Left renal cortex interstitium (tissue), 4 donors: ENCODE data around the gene VAV2. TPM values are rescaled to one million over a fixed set of nuclear protein-coding genes. Genes with fewer than 3 reads are reported as not detected.

Experiments
- DNase-seq, 4 donors: peaks; one replicate each; pipeline ENCODE4 v3.0.0-alpha.2; 2013; ENCODE audit warnings: low read depth in 4 of 4, low spot score in 2 of 4, missing footprints in 1 of 4
- polyA plus RNA-seq, 4 donors: library from polyadenylated mRNA; unstranded; fragments of 120-200 nt; gene quantifications; one replicate each; pipeline ENCODE4 v1.2.1, GENCODE V29; 2013; ENCODE audit not compliant: insufficient read length in 4 of 4

Gene VAV2
- polyA plus RNA-seq, 4 donors, result 32.5 to 48.2 (median 38.4) TPM

- no peak for DNase-seq
Observed at GRCh38 chr9:133880851-133881661, 111.1 kb downstream of the VAV2 start.

GRCh38 chr9:133880136-133880535, 112.0 kb downstream of the VAV2 start:
- no peak for DNase-seq

GRCh38 chr9:133879615-133880014, 112.5 kb downstream of the VAV2 start:
- no peak for DNase-seq

DNA sequence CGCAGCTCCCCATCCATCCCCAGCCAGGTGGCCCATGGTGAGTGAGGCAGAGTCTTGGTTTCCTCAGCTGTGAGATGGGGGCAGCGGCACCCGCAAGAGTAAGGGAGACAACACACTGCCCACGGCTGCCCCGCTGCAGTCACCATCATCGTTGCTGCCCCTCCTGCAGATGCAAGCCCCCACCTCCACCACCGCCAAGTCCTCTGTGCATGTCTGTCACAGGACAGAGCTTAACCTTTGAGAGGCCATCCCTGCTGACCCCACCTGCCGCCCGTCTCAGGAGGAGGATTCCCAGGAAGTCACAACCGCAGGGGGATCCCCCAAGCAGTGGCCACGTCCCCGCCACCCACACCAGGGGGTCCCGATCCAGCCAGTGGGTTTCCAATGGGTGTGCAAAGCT, 113.7 kb downstream of the VAV2 start:
- no peak for DNase-seq

DNA sequence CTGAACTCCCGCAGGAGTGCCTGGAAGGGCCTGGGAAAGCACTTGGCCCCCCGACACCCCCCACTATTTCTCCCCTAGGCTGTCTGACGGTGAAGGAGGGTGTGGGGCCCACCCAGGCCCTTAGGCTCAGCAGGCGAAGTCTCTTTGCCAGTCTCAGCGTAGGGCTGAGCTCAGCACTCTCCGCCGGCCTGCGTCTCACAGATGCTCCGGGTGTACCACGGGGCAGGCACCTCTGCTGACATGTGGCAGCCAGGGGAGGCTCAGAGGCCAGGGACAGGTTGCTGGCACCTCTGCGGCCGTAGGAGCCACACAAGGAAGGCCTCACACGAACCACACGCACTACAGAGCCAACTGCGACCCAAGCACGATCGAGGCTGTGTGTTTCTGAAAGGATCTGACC, 114.2 kb downstream of the VAV2 start:
- DNase-seq, result no peak

- DNase-seq, result no peak
Observed at GRCh38 chr9:133877327-133877726, 114.8 kb downstream of the VAV2 start.

DNA sequence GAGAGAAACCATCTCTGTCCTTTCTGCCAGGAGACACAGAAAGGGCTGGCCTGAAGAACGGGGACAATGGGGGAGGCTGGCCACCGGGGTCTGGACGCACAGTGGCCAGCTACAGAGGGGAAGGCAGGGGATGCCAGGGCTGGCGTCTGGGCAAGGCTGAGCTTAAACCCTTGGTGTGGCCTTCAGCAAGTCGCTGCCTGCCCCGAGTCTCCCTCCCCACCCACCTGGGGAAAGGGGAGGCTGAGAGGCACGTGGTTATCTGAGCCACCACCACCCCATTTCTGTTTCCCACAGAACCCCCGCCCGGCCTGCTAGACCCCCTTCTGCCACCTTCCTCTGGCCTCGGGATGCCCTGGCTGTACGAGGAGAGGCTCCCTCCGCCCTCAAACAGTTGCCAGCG, 115.3 kb downstream of the VAV2 start:
- DNase-seq, result no peak

- DNase-seq, result no peak
Observed at GRCh38 chr9:133876144-133876543, 116.0 kb downstream of the VAV2 start.

GRCh38 chr9:133875131-133875530, 117.0 kb downstream of the VAV2 start:
- no peak for DNase-seq

DNA sequence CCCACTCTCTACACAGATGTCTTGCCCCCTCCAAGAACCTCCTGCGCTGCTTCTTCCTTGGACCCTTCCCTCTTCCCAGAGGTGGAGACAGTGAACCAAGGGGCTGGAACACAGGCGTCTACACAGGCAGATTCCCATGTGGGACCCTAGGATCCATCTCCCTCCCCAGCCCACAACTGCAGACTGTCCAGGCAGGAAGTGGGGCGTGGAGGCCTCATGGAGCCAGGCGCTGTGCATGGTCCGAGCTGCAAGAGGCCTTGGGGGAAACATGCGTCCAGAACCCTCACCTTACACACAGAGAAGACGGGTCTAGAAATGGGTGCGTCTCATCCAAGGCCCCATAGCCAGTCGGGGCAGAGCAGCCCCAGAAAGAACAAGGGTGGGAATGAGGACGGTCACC, 117.5 kb downstream of the VAV2 start:
- DNase-seq, result no peak

DNA sequence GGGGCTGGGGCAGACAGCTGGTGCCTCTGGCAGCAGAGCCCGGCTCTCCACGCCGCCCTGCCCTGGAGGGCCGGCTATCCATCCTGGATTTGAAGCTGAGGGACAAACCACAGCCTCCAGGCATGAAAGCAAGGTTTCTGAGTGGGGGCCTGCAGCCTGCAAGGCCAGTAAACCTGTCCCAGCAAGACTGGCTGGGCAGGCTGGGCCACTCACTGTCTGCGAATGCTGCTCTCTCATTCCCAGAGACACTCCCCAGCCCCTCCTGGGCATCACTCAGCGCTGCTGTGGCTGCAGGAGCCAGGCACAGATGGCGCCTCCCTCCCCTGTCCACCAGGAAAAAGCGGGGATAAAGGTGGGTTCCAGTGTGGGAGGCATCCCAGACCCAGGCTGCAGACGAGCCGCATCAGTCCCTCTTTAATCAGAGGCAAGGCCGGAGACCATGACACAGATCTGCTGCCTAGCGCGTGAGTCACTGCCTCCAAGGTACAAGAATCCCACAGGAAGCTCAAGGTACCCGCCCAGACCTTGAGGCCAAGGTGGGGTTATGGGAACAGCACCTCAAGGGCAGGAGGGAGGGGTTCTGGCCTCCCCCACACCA, 118.0 kb downstream of the VAV2 start:
- no peak for DNase-seq

DNA sequence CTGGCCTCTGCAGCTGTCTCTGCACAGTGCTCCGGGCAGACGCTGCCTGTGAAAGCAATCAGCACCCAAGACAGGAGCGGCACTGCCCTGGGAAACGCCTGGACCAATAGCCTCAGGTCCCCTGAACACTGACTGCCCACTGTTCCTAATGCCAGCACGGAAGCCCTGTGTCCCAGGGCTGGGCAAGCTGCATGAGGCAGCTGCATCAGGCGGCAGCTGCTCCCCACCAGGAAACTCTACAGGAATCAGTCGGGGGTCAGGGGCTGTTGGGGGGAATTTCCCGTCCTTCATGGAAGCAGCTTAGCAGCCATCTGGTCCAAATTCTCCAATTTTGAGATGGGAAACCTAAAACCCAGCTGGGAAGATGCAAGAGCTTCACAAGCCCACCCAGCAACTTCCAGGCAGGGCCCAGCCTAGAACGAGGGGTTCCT, 118.6 kb downstream of the VAV2 start:
- no peak for DNase-seq

- no peak for DNase-seq
Observed at GRCh38 chr9:133873009-133873408, 119.1 kb downstream of the VAV2 start.

DNA sequence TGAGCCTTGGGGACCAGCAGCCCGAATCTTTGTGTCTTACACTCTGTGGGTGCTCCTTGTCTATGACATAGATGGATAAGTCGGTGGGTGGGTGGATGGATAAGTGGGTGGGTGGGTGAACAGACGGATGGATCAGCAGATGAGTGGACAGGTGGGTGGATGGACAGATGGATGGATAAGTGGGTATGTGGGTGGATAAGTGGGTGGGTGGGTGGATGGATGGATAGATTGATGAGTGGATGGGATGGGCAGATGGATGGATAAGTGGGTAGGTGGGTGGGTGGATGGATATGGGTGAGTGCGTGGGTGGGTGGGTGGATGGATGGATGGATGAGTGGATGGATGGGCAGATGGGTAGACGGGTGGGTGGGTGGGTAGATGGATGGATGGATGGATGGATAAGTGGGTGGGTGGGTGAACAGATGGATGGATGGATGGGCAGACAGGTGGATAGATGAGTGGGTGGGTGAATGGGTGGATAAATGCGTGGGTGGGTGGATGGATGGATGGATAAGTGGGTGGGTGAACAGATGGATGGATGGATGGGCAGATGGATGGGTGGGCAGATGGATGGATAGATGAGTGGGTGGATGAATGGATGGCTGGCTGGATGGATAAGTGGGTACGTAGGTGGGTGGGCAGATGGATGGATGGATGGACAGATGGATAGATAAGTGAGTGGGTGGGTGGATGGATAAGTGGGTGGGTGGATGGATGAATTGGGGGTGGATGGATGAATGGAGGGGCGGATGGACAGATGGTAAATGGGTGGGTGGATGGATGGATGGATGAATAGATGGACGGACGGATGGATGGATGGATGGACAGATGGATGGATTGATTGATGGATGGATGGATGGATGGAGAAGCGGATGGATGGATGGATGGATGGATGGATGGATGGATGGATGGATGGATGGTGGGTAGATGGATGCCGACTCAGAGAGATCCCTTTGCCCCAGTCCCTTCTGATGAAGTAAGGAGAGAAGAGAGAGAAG, 121.2 kb downstream of the VAV2 start:
- DNase-seq, result no peak

GRCh38 chr9:133869674-133870405, 122.3 kb downstream of the VAV2 start:
- DNase-seq, result no peak

DNA sequence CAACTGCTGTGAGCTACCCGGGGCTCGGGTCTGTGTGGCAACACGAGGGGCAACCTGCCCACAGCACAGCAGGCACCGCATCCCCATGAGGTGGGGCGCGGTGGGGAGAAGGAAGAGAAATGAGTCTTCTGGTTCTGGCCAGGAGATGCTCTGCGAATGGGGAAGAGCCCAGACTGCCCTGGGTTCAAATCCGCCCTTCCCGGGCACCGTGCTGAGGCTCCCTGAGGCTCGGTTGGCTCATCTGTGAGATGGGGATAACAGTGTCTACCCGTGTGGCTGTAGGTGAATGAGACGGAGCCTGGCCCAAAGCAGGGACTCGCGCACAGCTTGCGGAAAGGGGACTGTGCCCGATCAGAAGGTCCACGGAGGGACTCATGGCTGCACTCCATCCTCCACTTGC, 123.9 kb downstream of the VAV2 start:
- DNase-seq, result no peak

GRCh38 chr9:133866946-133867345, 125.2 kb downstream of the VAV2 start:
- DNase-seq, result no peak

- no peak for DNase-seq
Observed at GRCh38 chr9:133864011-133864410, 128.1 kb downstream of the VAV2 start.

DNA sequence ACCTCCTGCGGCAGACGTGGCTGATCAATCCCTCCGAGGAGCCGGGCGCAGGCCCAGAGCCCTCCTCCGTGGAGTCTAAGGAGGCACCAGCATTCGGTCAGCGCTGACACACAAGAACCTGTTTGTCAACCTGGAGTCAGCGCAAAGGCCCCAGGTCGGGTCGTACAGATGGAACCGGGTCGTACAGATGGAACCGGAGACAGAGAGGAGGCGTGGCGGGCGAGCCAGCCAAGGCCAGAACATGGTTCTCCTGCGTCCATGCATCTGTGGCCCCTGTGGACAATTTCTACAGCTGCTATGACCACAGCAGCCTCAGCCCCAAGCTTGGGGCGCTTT, 128.9 kb downstream of the VAV2 start:
- DNase-seq, result no peak

GRCh38 chr9:133862585-133863256, 129.4 kb downstream of the VAV2 start:
- DNase-seq, result no peak
